ENCODE measurements around the gene GLG1. TPM values are rescaled to one million over a fixed set of nuclear protein-coding genes. Genes with fewer than 3 reads are reported as not detected.
"Not testable (repeated sequence)": the region's sequence is repeated elsewhere in the genome, so short reads cannot be mapped to it uniquely, and the experiment has no call there.

GLG1 gene
- total RNA-seq, 1 donor from 2014 or later, result 81.4 TPM

DNA sequence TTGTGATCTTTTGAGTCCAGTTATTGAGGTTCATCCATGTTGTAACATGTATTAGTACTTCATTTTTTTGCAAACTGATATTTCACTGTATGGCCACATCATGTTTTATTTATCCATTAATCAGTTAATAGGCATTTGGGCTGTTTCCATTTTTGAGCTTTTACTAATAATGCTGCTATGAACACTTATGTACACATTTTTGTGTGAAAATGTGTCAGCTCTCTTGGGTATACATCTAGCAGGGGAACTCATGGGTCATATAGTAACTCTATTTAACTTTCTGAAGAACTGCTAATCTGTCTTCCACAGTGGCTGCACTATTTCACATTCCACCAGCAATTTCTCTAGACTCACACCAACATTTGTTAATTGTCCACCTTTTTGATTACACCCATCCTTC, 82.0 kb downstream of the GLG1 start:
- intact Hi-C loops (cut with micrococcal nuclease), result no loop called here
- ATAC-seq (ENCODE audit: low read depth), result no peak
- Mint-ChIP-seq H3K4me3 (no peak overlapping the region), H3K36me3 (ENCODE audit: low read depth) (peaks cover 40% of the 10 kb centered on the region), H3K4me1 (no peaks in the 10 kb centered on the region), H3K27ac (no peak overlapping the region), H3K27me3 (no peaks in the 10 kb centered on the region), H3K9me3 (no peaks in the 10 kb centered on the region)
- DNase-seq, result no peak
- POLR2A ChIA-PET, result no interaction called here
- CTCF ChIA-PET, result no interaction called here
- TF ChIP-seq, protein P1, sequence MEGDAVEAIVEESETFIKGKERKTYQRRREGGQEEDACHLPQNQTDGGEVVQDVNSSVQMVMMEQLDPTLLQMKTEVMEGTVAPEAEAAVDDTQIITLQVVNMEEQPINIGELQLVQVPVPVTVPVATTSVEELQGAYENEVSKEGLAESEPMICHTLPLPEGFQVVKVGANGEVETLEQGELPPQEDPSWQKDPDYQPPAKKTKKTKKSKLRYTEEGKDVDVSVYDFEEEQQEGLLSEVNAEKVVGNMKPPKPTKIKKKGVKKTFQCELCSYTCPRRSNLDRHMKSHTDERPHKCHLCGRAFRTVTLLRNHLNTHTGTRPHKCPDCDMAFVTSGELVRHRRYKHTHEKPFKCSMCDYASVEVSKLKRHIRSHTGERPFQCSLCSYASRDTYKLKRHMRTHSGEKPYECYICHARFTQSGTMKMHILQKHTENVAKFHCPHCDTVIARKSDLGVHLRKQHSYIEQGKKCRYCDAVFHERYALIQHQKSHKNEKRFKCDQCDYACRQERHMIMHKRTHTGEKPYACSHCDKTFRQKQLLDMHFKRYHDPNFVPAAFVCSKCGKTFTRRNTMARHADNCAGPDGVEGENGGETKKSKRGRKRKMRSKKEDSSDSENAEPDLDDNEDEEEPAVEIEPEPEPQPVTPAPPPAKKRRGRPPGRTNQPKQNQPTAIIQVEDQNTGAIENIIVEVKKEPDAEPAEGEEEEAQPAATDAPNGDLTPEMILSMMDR (IDR thresholded peaks at IDR 0.05), result no peak

DNA sequence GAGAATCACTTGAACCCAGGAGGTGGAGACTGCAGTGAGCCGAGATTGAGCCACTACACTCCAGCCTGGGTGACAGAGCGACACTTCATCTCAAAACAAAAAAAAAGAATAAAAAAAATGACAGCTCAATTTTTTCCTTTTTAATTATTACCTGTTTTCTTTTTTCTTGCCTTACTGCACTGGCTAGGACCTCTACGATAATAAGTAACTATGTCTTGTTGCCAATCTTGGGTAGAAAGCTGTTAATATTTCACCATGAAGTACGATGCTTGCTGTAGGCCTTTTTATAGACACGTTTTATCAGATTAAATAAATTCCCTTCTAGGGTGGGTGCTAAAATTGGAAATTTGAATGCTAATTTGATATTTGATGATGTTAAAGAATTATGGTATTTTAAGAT, 82.8 kb downstream of the GLG1 start:
- intact Hi-C loops (cut with micrococcal nuclease), result no loop called here
- ATAC-seq (ENCODE audit: low read depth) (no peak), DNase-seq (no peak)
- H3K4me3 Mint-ChIP-seq, result no peak overlapping the region
- peaks cover 3% of the 10 kb centered on the region for H3K4me1 Mint-ChIP-seq
- H3K27me3 Mint-ChIP-seq, result no peaks in the 10 kb centered on the region
- no peaks in the 10 kb centered on the region for H3K9me3 Mint-ChIP-seq
- peaks cover 37% of the 10 kb centered on the region for H3K36me3 Mint-ChIP-seq (ENCODE audit: low read depth)
- ChIA-PET POLR2A (no interaction called here), CTCF (no interaction called here)
- TF ChIP-seq, protein P1 (IDR thresholded peaks at IDR 0.05), result no peak
- H3K27ac Mint-ChIP-seq, result no peak overlapping the region

DNA sequence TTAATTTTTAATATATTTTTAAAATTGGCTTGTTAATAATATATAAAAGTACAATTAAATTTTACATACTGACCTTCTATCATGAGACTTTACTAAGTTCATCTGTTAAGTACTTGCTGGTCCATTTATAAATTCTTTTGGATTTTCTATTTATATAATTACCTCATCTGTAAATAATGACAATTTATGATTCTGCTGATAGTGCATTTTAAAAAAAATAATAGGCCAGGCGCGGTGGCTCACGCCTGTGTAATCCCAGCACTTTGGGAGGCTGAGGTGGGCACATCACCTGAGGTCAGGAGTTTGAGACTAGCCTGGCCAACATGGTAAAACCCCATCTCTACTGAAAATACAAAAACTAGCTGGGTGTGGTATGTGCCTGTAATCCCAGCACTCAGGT, 83.2 kb downstream of the GLG1 start:
- CTCF ChIA-PET; DNase-seq; H3K9me3 Mint-ChIP-seq; H3K4me1 Mint-ChIP-seq; ATAC-seq (ENCODE audit: low read depth); intact Hi-C loops (cut with micrococcal nuclease); H3K4me3 Mint-ChIP-seq; POLR2A ChIA-PET; H3K27ac Mint-ChIP-seq; H3K27me3 Mint-ChIP-seq: not testable (repeated sequence)
- peaks cover 37% of the 10 kb centered on the region for H3K36me3 Mint-ChIP-seq (ENCODE audit: low read depth)

DNA sequence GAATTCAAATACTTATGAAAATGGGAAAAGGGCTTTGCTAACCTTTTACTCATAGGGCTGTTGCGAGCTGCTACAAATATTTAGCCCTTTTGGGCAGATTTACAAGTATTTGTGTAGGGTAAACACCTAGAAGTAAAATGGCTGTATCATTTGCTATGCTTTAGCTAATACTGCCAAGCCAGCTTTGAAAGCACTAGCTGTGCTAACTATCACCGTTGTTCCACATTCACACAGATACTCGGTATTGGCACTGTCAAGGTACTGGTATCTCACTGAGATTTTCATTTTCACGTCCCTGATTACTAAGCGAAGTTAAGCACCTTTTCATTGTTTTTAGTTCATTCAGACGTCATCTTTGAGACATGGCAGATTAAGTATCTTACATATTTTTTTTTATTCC, 84.8 kb downstream of the GLG1 start:
- peaks cover 33% of the 10 kb centered on the region for H3K36me3 Mint-ChIP-seq (ENCODE audit: low read depth)

DNA sequence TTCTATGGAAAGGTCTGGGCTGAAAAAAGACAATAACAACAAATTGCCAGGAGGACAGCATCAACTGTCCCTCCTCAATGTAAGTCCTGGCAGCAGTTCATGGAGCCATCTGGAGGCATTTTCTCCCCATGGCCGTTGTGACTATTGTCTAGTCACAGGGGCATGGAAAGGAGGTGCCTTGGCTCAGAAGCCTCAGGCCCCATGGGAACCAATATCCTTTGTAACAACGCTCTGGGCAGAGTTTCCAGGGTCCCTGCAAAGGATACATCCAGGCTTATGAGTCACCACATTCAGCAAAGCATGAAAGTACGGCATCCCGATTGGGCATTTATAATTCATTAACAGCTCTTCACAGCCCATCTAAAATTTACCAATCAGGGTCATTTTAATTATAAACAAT, 85.2 kb downstream of the GLG1 start:
- DNase-seq (no peak), ATAC-seq (ENCODE audit: low read depth) (no peak)
- H3K27me3 Mint-ChIP-seq, result no peaks in the 10 kb centered on the region
- peaks cover 31% of the 10 kb centered on the region for H3K36me3 Mint-ChIP-seq (ENCODE audit: low read depth)
- TF ChIP-seq, protein P1 (IDR thresholded peaks at IDR 0.05), result no peak
- intact Hi-C loops (cut with micrococcal nuclease), result no loop called here
- no peak overlapping the region for H3K27ac Mint-ChIP-seq
- CTCF ChIA-PET, result no interaction called here
- H3K9me3 Mint-ChIP-seq, result no peaks in the 10 kb centered on the region
- no peak overlapping the region for H3K4me3 Mint-ChIP-seq
- POLR2A ChIA-PET, result no interaction called here
- H3K4me1 Mint-ChIP-seq, result peaks cover 4% of the 10 kb centered on the region

More for the DNA sequence above, 84.8 kb downstream of the GLG1 start:
- TF ChIP-seq, protein P1 (IDR thresholded peaks at IDR 0.05), result no peak
- H3K27ac Mint-ChIP-seq, result no peak overlapping the region
- H3K4me3 Mint-ChIP-seq, result no peak overlapping the region
- H3K27me3 Mint-ChIP-seq, result no peaks in the 10 kb centered on the region
- H3K9me3 Mint-ChIP-seq, result no peaks in the 10 kb centered on the region
- intact Hi-C loops (cut with micrococcal nuclease), result no loop called here
- no peak for ATAC-seq (ENCODE audit: low read depth)
- H3K4me1 Mint-ChIP-seq, result peaks cover 4% of the 10 kb centered on the region
- ChIA-PET POLR2A (no interaction called here), CTCF (no interaction called here)
- no peak for DNase-seq

DNA sequence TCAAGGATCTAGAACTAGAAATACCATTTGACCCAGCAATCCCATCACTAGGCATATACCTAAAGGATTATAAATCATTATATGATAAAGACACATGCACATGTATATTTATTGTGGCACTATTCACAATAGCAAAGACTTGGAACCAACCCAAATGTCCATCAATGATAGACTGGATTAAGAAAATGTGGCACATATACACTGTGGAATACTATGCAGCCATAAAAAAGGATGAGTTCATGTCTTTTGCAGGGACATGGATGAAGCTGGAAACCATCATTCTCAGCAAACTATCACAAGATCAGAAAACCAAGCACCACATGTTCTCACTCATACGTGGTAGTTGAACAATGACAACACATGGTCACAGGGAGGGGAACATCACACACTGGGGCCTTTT, 88.0 kb downstream of the GLG1 start:
- CTCF ChIA-PET; H3K27ac Mint-ChIP-seq; POLR2A ChIA-PET; H3K9me3 Mint-ChIP-seq; ATAC-seq (ENCODE audit: low read depth); H3K27me3 Mint-ChIP-seq; DNase-seq; intact Hi-C loops (cut with micrococcal nuclease); H3K4me3 Mint-ChIP-seq: not testable (repeated sequence)
- Mint-ChIP-seq H3K36me3 (ENCODE audit: low read depth) (peaks cover 17% of the 10 kb centered on the region), H3K4me1 (peaks cover 14% of the 10 kb centered on the region)
